H9 (cell line): ENCODE data around the gene CERS6. TPM values are rescaled to one million over a fixed set of nuclear protein-coding genes. Genes with fewer than 3 reads are reported as not detected.
"Not testable (repeated sequence)": the region's sequence is repeated elsewhere in the genome, so short reads cannot be mapped to it uniquely, and the experiment has no call there.

Experiments
- DNase-seq: peaks from one replicate; pipeline ENCODE4 v3.0.0-alpha.2; 2017
- H2AFZ ChIP-seq: one replicate; pipeline ENCODE4 v1.6.1; 2013; ENCODE audit warnings: mild to moderate bottlenecking, low read length, control low read depth, moderate library complexity
- H2AK5ac ChIP-seq: 2 replicates; pipeline ENCODE4 v1.6.1; 2013; ENCODE audit warnings: low read length, control low read depth, mixed read lengths; ENCODE audit not compliant: insufficient read length
- H2BK120ac ChIP-seq: one replicate; pipeline ENCODE4 v1.6.1; 2013; ENCODE audit warnings: low read depth, mild to moderate bottlenecking, low read length, control low read depth, inconsistent platforms; ENCODE audit not compliant: poor library complexity, severe bottlenecking
- H2BK12ac ChIP-seq: 2 replicates; pipeline ENCODE4 v1.6.1; 2013; ENCODE audit warnings: low read length, control low read depth, mixed read lengths, low read depth; ENCODE audit not compliant: insufficient read length
- H2BK15ac ChIP-seq: 2 replicates; pipeline ENCODE4 v1.6.1; 2013; ENCODE audit warnings: low read depth, low read length, control low read depth
- H2BK20ac ChIP-seq: one replicate; pipeline ENCODE4 v1.6.1; 2013; ENCODE audit warnings: low read depth, mild to moderate bottlenecking, low read length, control low read depth, inconsistent platforms; ENCODE audit not compliant: poor library complexity, severe bottlenecking
- H2BK5ac ChIP-seq: 2 replicates; pipeline ENCODE4 v1.6.1; 2013; ENCODE audit warnings: low read length, control low read depth, mixed read lengths; ENCODE audit not compliant: insufficient read length
- H3K14ac ChIP-seq: 2 replicates; pipeline ENCODE4 v1.6.1; 2013; ENCODE audit warnings: low read length, control low read depth; ENCODE audit not compliant: insufficient read depth
- H3K18ac ChIP-seq: 2 replicates; pipeline ENCODE4 v1.6.1; 2013; ENCODE audit warnings: low read depth, mild to moderate bottlenecking, mixed read lengths, low read length, control low read depth; ENCODE audit not compliant: insufficient read length
- H3K23ac ChIP-seq: 2 replicates; pipeline ENCODE4 v1.6.1; 2013; ENCODE audit warnings: low read length, control low read depth, mixed read lengths, low read depth; ENCODE audit not compliant: insufficient read length
- H3K23me2 ChIP-seq: 2 replicates; pipeline ENCODE4 v1.6.1; 2013; ENCODE audit warnings: low read depth, mild to moderate bottlenecking, mixed read lengths, low read length, control low read depth; ENCODE audit not compliant: insufficient read length, poor library complexity, severe bottlenecking
- H3K27ac ChIP-seq: 2 replicates; pipeline ENCODE4 v1.5.1; 2013; ENCODE audit warnings: low read length, control low read depth, mixed read lengths, low read depth; ENCODE audit not compliant: insufficient read length
- H3K27me3 ChIP-seq: 2 replicates; pipeline ENCODE4 v1.6.1; 2013; ENCODE audit warnings: low read length, control low read depth, inconsistent platforms; ENCODE audit not compliant: insufficient read depth
- H3K4ac ChIP-seq: 2 replicates; pipeline ENCODE4 v1.6.1; 2013; ENCODE audit warnings: low read depth, mild to moderate bottlenecking, control low read depth, inconsistent platforms, low read length, moderate library complexity
- H3K4me1 ChIP-seq: 2 replicates; pipeline ENCODE4 v1.6.1; 2013; ENCODE audit warnings: low read length, control low read depth, inconsistent platforms; ENCODE audit not compliant: insufficient read depth
- H3K4me2 ChIP-seq: 2 replicates; pipeline ENCODE4 v1.6.1; 2013; ENCODE audit warnings: low read length, control low read depth, mixed read lengths; ENCODE audit not compliant: insufficient read length, insufficient read depth
- H3K56ac ChIP-seq: 2 replicates; pipeline ENCODE4 v1.6.1; 2013; ENCODE audit warnings: low read depth, mild to moderate bottlenecking, mixed read lengths, low read length, control low read depth; ENCODE audit not compliant: insufficient read length
- H3K79me1 ChIP-seq: 2 replicates; pipeline ENCODE4 v1.6.1; 2013; ENCODE audit warnings: low read depth, mild to moderate bottlenecking, moderate library complexity, low read length, control low read depth, inconsistent platforms; ENCODE audit not compliant: insufficient read depth, poor library complexity, severe bottlenecking
- H3K79me2 ChIP-seq: 2 replicates; pipeline ENCODE4 v1.6.1; 2013; ENCODE audit warnings: low read length, control low read depth, inconsistent platforms; ENCODE audit not compliant: insufficient read depth
- H3K9ac ChIP-seq: 2 replicates; pipeline ENCODE4 v1.6.1; 2013; ENCODE audit warnings: low read length, control low read depth, mixed read lengths; ENCODE audit not compliant: insufficient read length; ENCODE audit errors: extremely low read depth
- H3K9me3 ChIP-seq: one replicate; pipeline ENCODE4 v1.6.1; 2013; ENCODE audit warnings: low read depth, low read length, inconsistent platforms; ENCODE audit not compliant: control insufficient read depth
- H3T11ph ChIP-seq: one replicate; pipeline ENCODE4 v1.6.1; 2013; ENCODE audit warnings: mild to moderate bottlenecking, low read length, control low read depth, inconsistent platforms
- H4K20me1 ChIP-seq: one replicate; pipeline ENCODE4 v1.6.1; 2013; ENCODE audit not compliant: control insufficient read depth, insufficient read length, insufficient read depth
- H4K5ac ChIP-seq: 2 replicates; pipeline ENCODE4 v1.6.1; 2013; ENCODE audit warnings: low read depth, mild to moderate bottlenecking, mixed read lengths, low read length, control low read depth; ENCODE audit not compliant: insufficient read length
- H4K8ac ChIP-seq: replicated peaks from 2 replicates; pipeline ENCODE4 v1.6.1; 2013; ENCODE audit warnings: low read length, control low read depth, mixed read lengths, low read depth; ENCODE audit not compliant: insufficient read length
- H4K91ac ChIP-seq: 2 replicates; pipeline ENCODE4 v1.6.1; 2013; ENCODE audit warnings: low read depth, mild to moderate bottlenecking, moderate library complexity, mixed read lengths, low read length, control low read depth; ENCODE audit not compliant: insufficient read length
- H3K27ac Mint-ChIP-seq, 3 experiments: 2 replicates in 2 of 3; 3 replicates in 1 of 3; pipeline ENCODE4 v1.8.0; 2020 to 2021; ENCODE audit warnings: mixed read lengths in 3 of 3, mild to moderate bottlenecking in 1 of 3, moderate library complexity in 1 of 3
- H3K27me3 Mint-ChIP-seq: 2 replicates; pipeline ENCODE4 v1.8.0; 2021; ENCODE audit warnings: low read depth, mild to moderate bottlenecking, moderate library complexity, mixed read lengths
- H3K36me3 Mint-ChIP-seq, 3 experiments: 2 replicates in 2 of 3; 3 replicates in 1 of 3; pipeline ENCODE4 v1.8.0; 2020 to 2021; ENCODE audit warnings: low read depth in 3 of 3, mixed read lengths in 3 of 3; ENCODE audit not compliant: insufficient read depth in 1 of 3
- H3K4me1 Mint-ChIP-seq, 2 experiments: 2 replicates each; pipeline ENCODE4 v1.8.0; 2020; ENCODE audit warnings: mixed read lengths in 2 of 2
- H3K4me3 Mint-ChIP-seq, 2 experiments: 2 replicates in 1 of 2; 3 replicates in 1 of 2; pipeline ENCODE4 v1.8.0; 2020 to 2021; ENCODE audit warnings: mild to moderate bottlenecking in 2 of 2, mixed read lengths in 2 of 2, moderate library complexity in 1 of 2
- H3K9me3 Mint-ChIP-seq, 2 experiments: 2 replicates in 1 of 2; 3 replicates in 1 of 2; pipeline ENCODE4 v1.8.0; 2020; ENCODE audit warnings: mild to moderate bottlenecking in 2 of 2, mixed read lengths in 2 of 2, moderate library complexity in 1 of 2
- WGBS: extraction: QIAGEN DNeasy Blood & Tissue Kit; methylation state at CpG from one replicate; pipeline ENCODE4 v1.1.7; 2013; ENCODE audit warnings: missing lambda C conversion rate, low lambda C conversion rate, mixed read lengths; ENCODE audit not compliant: insufficient read length; ENCODE audit errors: extremely low coverage; 5-methylcytosine and 5-hydroxymethylcytosine counted together
- total RNA-seq: library from RNA; stranded (reverse); gene quantifications from 2 replicates; pipeline ENCODE4 v1.2.1, GENCODE V29; 2021

CERS6 gene
- total RNA-seq, 1 experiment from 2014 or later = 17.7 TPM

GRCh38 chr2:168413101-168413500 lies 43.0 kb upstream of the CERS6 start:
- not testable (repeated sequence) for H3K79me2 ChIP-seq, H3K4me1 ChIP-seq, H3K27ac Mint-ChIP-seq, H2AK5ac ChIP-seq, H3K27me3 Mint-ChIP-seq, H3K27ac ChIP-seq, H3K23me2 ChIP-seq, H2AFZ ChIP-seq, DNase-seq, H3K23ac ChIP-seq, H3K27me3 ChIP-seq, H2BK5ac ChIP-seq, H4K8ac ChIP-seq, H3K4me1 Mint-ChIP-seq, H3K18ac ChIP-seq, H3T11ph ChIP-seq, H3K4me3 Mint-ChIP-seq, H3K9ac ChIP-seq, H3K4me2 ChIP-seq, H3K56ac ChIP-seq, H2BK20ac ChIP-seq, H3K79me1 ChIP-seq, H2BK120ac ChIP-seq, H3K14ac ChIP-seq, H4K5ac ChIP-seq, H2BK15ac ChIP-seq, H4K91ac ChIP-seq, H2BK12ac ChIP-seq, H3K4ac ChIP-seq, H4K20me1 ChIP-seq
- Mint-ChIP-seq H3K36me3 (peaks cover 8 to 40% (median 23%) of the 10 kb centered on the region in 3 experiments), H3K9me3 (peaks cover 38 to 42% of the 10 kb centered on the region in 2 experiments)
- peaks cover 12% of the 10 kb centered on the region for H3K9me3 ChIP-seq
- WGBS = no CpG with 5 or more reads among the region's 3 CpGs
